Measurements from ENCODE around the gene WFDC5.
"Not testable (repeated sequence)": the region's sequence is repeated elsewhere in the genome, so short reads cannot be mapped to it uniquely, and the experiment has no call there.

Gene WFDC5, protein sequence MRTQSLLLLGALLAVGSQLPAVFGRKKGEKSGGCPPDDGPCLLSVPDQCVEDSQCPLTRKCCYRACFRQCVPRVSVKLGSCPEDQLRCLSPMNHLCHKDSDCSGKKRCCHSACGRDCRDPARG

GRCh38 chr20:45114465-45115385 lies at the start of gene WFDC5:
Gene WFDC5, minus strand, starts transcription at chr20:45115174. Its CDS starts 91 bp downstream, at chr20:45115083.
- no peak within 1 kb of the TSS for H3K27ac ChIP-seq (ENCODE audit: low read length)
- H3K36me3 ChIP-seq (ENCODE audit: control insufficient read depth in 2 of 2, insufficient read depth in 2 of 2, low read length in 2 of 2), result no peaks in the 10 kb centered on the region
- H3K4me3 ChIP-seq (ENCODE audit: low read length in 2 of 2), result no peak within 1 kb of the TSS
- H3K9me3 ChIP-seq (ENCODE audit: control insufficient read depth in 2 of 2, low read length in 2 of 2), result no peaks in the 10 kb centered on the region
- no peaks in the 10 kb centered on the region for H3K4me1 ChIP-seq (ENCODE audit: control insufficient read depth, insufficient read depth, low read length)
- H3K27me3 ChIP-seq (ENCODE audit: control insufficient read depth in 1 of 2, insufficient read depth in 2 of 2, low read length in 2 of 2), result peaks cover 3 to 29% of the 10 kb centered on the region in 2 donors
- H3K9ac ChIP-seq (ENCODE audit: low read length in 2 of 2), result no peak within 1 kb of the TSS

- Histone ChIP-seq H3K36me3 (ENCODE audit: control insufficient read depth in 2 of 2, insufficient read depth in 2 of 2, low read length in 2 of 2) (no peaks in the 10 kb centered on the region), H3K9me3 (ENCODE audit: control insufficient read depth in 2 of 2, low read length in 2 of 2) (peaks cover 6 to 8% of the 10 kb centered on the region in 2 donors), H3K27ac (ENCODE audit: low read length) (no peak overlapping the region), H3K9ac (ENCODE audit: low read length in 2 of 2) (no peak overlapping the region), H3K4me3 (ENCODE audit: low read length in 2 of 2) (no peak overlapping the region), H3K27me3 (ENCODE audit: control insufficient read depth in 1 of 2, insufficient read depth in 2 of 2, low read length in 2 of 2) (no peaks in the 10 kb centered on the region), H3K4me1 (ENCODE audit: control insufficient read depth, insufficient read depth, low read length) (no peaks in the 10 kb centered on the region)
Measured at GRCh38 chr20:45163083-45163803, 48.3 kb upstream of the WFDC5 start.

DNA sequence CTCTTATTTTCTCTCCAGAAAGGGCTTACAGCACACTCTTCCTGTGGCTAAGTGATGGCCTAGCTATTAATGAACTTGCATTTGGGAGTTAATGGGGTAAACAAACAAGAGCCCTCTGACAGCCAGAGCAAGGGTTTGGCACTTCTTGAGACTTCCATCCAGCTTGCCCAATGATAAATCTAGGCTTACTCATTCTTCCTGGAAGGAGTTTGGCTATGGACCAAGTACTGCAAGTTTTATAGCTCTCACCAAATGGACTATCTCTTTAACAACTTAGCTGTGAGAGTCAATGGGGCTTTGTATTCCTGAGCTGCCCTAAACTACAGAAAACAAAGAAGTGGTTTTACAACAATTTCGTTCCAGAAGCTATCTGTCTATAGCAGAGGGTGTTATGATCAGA lies 43.0 kb upstream of the WFDC5 start:
- H3K36me3 ChIP-seq (ENCODE audit: control insufficient read depth in 2 of 2, insufficient read depth in 2 of 2, low read length in 2 of 2), result no peaks in the 10 kb centered on the region
- H3K4me1 ChIP-seq (ENCODE audit: control insufficient read depth, insufficient read depth, low read length), result no peaks in the 10 kb centered on the region
- H3K4me3 ChIP-seq (ENCODE audit: low read length in 2 of 2), result no peak overlapping the region
- no peak overlapping the region for H3K27ac ChIP-seq (ENCODE audit: low read length)
- peaks cover 0 to 2% of the 10 kb centered on the region in 2 donors for H3K27me3 ChIP-seq (ENCODE audit: control insufficient read depth in 1 of 2, insufficient read depth in 2 of 2, low read length in 2 of 2)
- H3K9ac ChIP-seq (ENCODE audit: low read length in 2 of 2), result no peak overlapping the region
- H3K9me3 ChIP-seq (ENCODE audit: control insufficient read depth in 2 of 2, low read length in 2 of 2), result peaks cover 6% of the 10 kb centered on the region in 2 donors

DNA sequence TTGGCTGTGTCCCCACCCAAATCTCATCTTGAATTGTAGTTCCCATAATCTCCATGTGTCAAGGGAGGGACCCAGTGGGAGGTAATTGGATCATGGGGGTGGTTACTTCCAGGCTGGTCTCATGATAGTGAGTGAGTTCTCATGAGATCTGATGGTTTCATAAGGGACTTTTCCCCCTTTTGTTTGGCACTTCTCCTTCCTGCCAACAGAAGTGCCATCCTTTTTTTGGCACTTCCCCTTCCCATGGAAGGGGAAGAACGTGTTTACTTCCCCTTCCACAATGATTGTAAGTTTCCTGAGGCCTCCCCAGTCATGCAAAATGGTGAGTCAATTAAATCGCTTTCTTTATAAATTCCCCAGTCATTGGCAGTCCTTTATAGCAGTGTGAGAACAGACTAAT lies 41.7 kb upstream of the WFDC5 start:
- Histone ChIP-seq H3K9ac (ENCODE audit: low read length in 2 of 2) (no peak overlapping the region), H3K27me3 (ENCODE audit: control insufficient read depth in 1 of 2, insufficient read depth in 2 of 2, low read length in 2 of 2) (peaks cover 0 to 2% of the 10 kb centered on the region in 2 donors), H3K4me1 (ENCODE audit: control insufficient read depth, insufficient read depth, low read length) (no peaks in the 10 kb centered on the region), H3K4me3 (ENCODE audit: low read length in 2 of 2) (no peak overlapping the region), H3K27ac (ENCODE audit: low read length) (no peak overlapping the region), H3K9me3 (ENCODE audit: control insufficient read depth in 2 of 2, low read length in 2 of 2) (peaks cover 2 to 4% of the 10 kb centered on the region in 2 donors), H3K36me3 (ENCODE audit: control insufficient read depth in 2 of 2, insufficient read depth in 2 of 2, low read length in 2 of 2) (no peaks in the 10 kb centered on the region)

- H3K4me1 ChIP-seq (ENCODE audit: control insufficient read depth, insufficient read depth, low read length); H3K27ac ChIP-seq (ENCODE audit: low read length); H3K9ac ChIP-seq (ENCODE audit: low read length in 2 of 2); H3K9me3 ChIP-seq (ENCODE audit: control insufficient read depth in 2 of 2, low read length in 2 of 2); H3K27me3 ChIP-seq (ENCODE audit: control insufficient read depth in 1 of 2, insufficient read depth in 2 of 2, low read length in 2 of 2); H3K36me3 ChIP-seq (ENCODE audit: control insufficient read depth in 2 of 2, insufficient read depth in 2 of 2, low read length in 2 of 2); H3K4me3 ChIP-seq (ENCODE audit: low read length in 2 of 2): not testable (repeated sequence)
Measured at GRCh38 chr20:45154794-45155193, 39.8 kb upstream of the WFDC5 start.

- H3K36me3 ChIP-seq (ENCODE audit: control insufficient read depth in 2 of 2, insufficient read depth in 2 of 2, low read length in 2 of 2), result no peaks in the 10 kb centered on the region
- H3K27ac ChIP-seq (ENCODE audit: low read length), result no peak overlapping the region
- H3K4me3 ChIP-seq (ENCODE audit: low read length in 2 of 2), result no peak overlapping the region
- H3K9me3 ChIP-seq (ENCODE audit: control insufficient read depth in 2 of 2, low read length in 2 of 2), result peaks cover 4 to 7% of the 10 kb centered on the region in 2 donors
- H3K9ac ChIP-seq (ENCODE audit: low read length in 2 of 2), result no peak overlapping the region
- H3K27me3 ChIP-seq (ENCODE audit: control insufficient read depth in 1 of 2, insufficient read depth in 2 of 2, low read length in 2 of 2), result peaks cover 0 to 2% of the 10 kb centered on the region in 2 donors
- H3K4me1 ChIP-seq (ENCODE audit: control insufficient read depth, insufficient read depth, low read length), result no peaks in the 10 kb centered on the region
Measured at GRCh38 chr20:45154183-45154582, 39.2 kb upstream of the WFDC5 start.

DNA sequence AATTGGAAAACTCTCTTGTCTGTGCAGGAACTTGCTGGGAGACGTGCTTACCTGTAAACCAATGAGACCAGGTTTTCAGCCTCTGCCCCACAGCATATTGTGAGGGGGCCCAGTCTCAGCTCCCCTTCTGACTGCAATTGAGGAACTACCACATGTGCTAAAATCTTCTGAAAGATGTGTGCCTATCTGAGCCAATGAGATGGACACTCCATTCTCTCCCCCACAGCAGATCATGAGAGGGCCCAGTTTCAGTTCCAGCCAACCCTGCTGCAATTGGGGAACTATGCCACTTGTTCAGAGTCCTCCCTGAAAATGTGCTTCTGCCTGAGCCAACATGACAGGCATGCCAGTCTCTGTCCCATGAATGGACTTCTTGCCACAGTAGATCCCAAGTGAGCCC lies 38.8 kb upstream of the WFDC5 start:
- no peak overlapping the region for H3K27ac ChIP-seq (ENCODE audit: low read length)
- H3K9me3 ChIP-seq (ENCODE audit: control insufficient read depth in 2 of 2, low read length in 2 of 2), result peaks cover 0 to 8% of the 10 kb centered on the region in 2 donors

GRCh38 chr20:45153147-45153546 lies 38.2 kb upstream of the WFDC5 start:
- Histone ChIP-seq H3K36me3 (ENCODE audit: control insufficient read depth in 2 of 2, insufficient read depth in 2 of 2, low read length in 2 of 2) (no peaks in the 10 kb centered on the region), H3K4me3 (ENCODE audit: low read length in 2 of 2) (no peak overlapping the region), H3K9ac (ENCODE audit: low read length in 2 of 2) (no peak overlapping the region), H3K4me1 (ENCODE audit: control insufficient read depth, insufficient read depth, low read length) (no peaks in the 10 kb centered on the region), H3K27ac (ENCODE audit: low read length) (no peak overlapping the region), H3K9me3 (ENCODE audit: control insufficient read depth in 2 of 2, low read length in 2 of 2) (peaks cover 0 to 8% of the 10 kb centered on the region in 2 donors), H3K27me3 (ENCODE audit: control insufficient read depth in 1 of 2, insufficient read depth in 2 of 2, low read length in 2 of 2) (peaks cover 0 to 2% of the 10 kb centered on the region in 2 donors)

More for the DNA sequence above, 38.8 kb upstream of the WFDC5 start:
- Histone ChIP-seq H3K4me3 (ENCODE audit: low read length in 2 of 2) (no peak overlapping the region), H3K27me3 (ENCODE audit: control insufficient read depth in 1 of 2, insufficient read depth in 2 of 2, low read length in 2 of 2) (peaks cover 0 to 2% of the 10 kb centered on the region in 2 donors), H3K36me3 (ENCODE audit: control insufficient read depth in 2 of 2, insufficient read depth in 2 of 2, low read length in 2 of 2) (no peaks in the 10 kb centered on the region), H3K9ac (ENCODE audit: low read length in 2 of 2) (no peak overlapping the region), H3K4me1 (ENCODE audit: control insufficient read depth, insufficient read depth, low read length) (no peaks in the 10 kb centered on the region)

DNA sequence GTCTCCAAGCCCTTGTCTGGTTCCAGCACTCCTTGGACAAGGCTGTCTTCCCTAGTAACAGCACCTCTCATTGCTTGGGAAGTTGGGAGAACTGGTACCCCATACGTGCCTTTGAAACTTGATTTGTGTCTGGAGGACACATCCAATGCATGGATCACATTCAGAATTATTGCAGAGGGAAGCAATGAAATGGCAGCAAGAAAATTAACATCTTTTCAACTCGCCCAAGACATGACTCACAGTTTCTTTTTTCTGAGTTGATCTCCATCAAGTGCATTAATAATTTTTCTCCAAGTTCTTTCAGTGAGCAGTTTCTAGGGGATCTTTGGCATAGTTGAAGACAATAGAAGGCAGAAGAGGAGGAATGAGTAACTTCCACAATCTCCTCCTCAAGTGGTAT lies 37.4 kb upstream of the WFDC5 start:
- H3K9ac ChIP-seq (ENCODE audit: low read length in 2 of 2), result no peak overlapping the region
- H3K9me3 ChIP-seq (ENCODE audit: control insufficient read depth in 2 of 2, low read length in 2 of 2), result peaks cover 0 to 6% of the 10 kb centered on the region in 2 donors
- no peaks in the 10 kb centered on the region for H3K4me1 ChIP-seq (ENCODE audit: control insufficient read depth, insufficient read depth, low read length)
- no peak overlapping the region for H3K27ac ChIP-seq (ENCODE audit: low read length)
- H3K4me3 ChIP-seq (ENCODE audit: low read length in 2 of 2), result no peak overlapping the region
- H3K27me3 ChIP-seq (ENCODE audit: control insufficient read depth in 1 of 2, insufficient read depth in 2 of 2, low read length in 2 of 2), result peaks cover 0 to 2% of the 10 kb centered on the region in 2 donors
- H3K36me3 ChIP-seq (ENCODE audit: control insufficient read depth in 2 of 2, insufficient read depth in 2 of 2, low read length in 2 of 2), result no peaks in the 10 kb centered on the region

DNA sequence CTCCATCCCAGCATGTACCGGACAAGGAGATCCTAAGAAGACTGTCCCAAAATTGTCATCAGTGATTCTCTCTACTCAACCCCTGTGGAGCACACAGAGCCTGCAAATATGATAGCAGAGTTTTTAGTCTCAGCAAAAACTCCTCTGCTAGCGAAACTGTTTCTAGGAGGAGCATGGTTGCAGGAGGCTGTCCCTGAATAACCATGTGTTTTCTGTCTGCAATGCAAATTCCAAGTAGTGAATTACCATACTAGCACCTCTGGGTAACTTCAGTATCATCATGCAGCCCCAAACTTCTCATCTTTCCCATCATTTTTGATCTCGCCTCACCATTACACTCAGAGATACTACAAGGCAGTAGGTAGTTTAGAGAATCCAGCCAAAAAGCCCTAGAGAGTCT lies 34.1 kb upstream of the WFDC5 start:
- no peaks in the 10 kb centered on the region for H3K4me1 ChIP-seq (ENCODE audit: control insufficient read depth, insufficient read depth, low read length)
- peaks cover 0 to 4% of the 10 kb centered on the region in 2 donors for H3K27me3 ChIP-seq (ENCODE audit: control insufficient read depth in 1 of 2, insufficient read depth in 2 of 2, low read length in 2 of 2)
- no peak overlapping the region for H3K27ac ChIP-seq (ENCODE audit: low read length)
- H3K36me3 ChIP-seq (ENCODE audit: control insufficient read depth in 2 of 2, insufficient read depth in 2 of 2, low read length in 2 of 2), result no peaks in the 10 kb centered on the region
- no peak overlapping the region for H3K4me3 ChIP-seq (ENCODE audit: low read length in 2 of 2)
- H3K9ac ChIP-seq (ENCODE audit: low read length in 2 of 2), result no peak overlapping the region
- H3K9me3 ChIP-seq (ENCODE audit: control insufficient read depth in 2 of 2, low read length in 2 of 2), result peaks cover 0 to 6% of the 10 kb centered on the region in 2 donors
